NCI-H446 (cell line): ENCODE measurements around the gene PRXL2B.
"Not testable (repeated sequence)": the region's sequence is repeated elsewhere in the genome, so short reads cannot be mapped to it uniquely, and the experiment has no call there.

Experiments
- DNase-seq, 2 experiments: peaks; one replicate each; lab custom pipeline; 2025; lab: John Stamatoyannopoulos, UW

The PRXL2B gene, protein sequence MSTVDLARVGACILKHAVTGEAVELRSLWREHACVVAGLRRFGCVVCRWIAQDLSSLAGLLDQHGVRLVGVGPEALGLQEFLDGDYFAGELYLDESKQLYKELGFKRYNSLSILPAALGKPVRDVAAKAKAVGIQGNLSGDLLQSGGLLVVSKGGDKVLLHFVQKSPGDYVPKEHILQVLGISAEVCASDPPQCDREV

DNA sequence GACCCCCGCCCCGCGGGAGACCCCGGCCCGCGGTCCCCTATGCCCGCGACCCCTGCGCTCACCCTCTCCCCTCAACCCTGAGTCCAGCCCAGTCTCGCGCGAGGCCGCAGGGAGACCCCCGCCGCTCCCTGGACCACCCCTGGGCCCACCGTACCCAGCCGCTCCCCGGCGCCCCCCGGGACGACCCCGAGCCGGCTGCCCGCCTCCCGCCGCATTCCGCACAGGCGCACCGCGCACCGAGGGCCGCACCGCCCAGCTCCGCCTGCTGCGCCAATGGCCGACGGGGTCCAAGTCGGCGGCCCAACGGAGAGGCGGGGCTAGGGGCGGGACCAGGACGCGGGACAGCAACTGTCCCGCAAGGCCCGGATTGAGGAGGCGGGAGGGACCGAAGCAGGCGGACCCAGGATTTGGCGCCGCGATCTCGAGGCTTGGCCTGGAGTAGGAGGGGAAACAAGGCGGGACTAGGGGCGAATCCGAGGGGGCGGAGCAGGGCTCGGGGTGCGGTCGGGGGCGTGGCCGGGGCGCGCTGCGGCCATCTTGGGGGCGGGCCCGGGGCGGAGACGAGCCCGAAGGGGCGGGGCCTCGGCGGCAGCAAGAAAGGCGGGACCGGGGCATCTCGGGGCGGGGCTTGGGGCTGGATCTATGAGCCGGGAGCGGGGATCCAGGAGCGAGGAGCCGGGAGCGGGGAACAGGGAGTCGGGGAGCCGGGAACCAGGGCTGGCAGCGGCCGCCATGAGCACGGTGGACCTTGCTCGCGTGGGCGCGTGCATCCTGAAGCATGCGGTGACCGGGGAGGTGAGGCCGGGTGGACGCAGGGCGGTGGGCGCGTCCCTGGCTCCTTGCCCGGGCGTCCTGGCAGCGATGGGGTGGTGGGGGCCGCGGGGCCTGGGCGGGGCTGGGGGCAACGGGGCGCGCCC lies at the start of gene PRXL2B:
PRXL2B (plus strand) TSS at position 624 of the 917 bp plus-strand sequence; CDS start at position 733, 109 bp downstream.
- DNase-seq, result peak; percentile 97 to 99

DNA sequence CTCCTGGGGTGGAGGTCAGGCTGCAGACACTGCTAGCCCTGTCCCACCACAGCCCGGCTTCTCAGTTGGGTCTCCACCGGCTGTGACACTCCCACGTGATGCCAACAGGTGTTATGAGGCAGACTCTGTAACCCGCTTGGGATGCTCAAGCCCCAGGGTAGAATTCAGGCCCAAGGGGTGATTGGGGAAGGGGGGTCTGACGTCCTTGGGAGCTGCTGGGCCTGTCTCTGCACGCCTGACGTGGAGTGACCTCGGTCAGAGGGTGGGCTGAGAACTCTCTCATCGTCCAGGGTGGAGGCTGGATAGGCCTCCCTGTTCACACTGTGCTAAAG lies 48.8 kb upstream of the PRXL2B start:
- DNase-seq, result no peak

DNA sequence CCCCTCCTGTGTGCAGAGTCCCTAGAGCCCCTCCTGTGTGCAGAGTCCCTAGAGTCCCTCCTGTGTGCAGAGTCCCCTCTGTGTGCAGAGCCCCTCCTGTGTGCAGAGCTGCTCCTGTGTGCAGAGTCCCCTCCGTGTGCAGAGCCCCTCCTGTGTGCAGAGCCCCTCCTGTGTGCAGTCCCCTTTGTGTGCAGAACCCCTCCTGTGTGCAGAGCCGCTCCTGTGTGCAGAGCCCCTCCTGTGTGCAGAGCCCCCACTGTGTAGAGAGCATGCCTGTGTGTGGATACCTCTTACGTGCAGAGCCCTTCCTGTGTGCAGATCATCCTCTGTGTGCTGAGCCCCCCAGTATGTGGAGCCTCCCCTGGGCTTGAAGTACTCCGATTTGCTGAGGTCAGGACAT lies 48.2 kb upstream of the PRXL2B start:
- no peak for DNase-seq

DNA sequence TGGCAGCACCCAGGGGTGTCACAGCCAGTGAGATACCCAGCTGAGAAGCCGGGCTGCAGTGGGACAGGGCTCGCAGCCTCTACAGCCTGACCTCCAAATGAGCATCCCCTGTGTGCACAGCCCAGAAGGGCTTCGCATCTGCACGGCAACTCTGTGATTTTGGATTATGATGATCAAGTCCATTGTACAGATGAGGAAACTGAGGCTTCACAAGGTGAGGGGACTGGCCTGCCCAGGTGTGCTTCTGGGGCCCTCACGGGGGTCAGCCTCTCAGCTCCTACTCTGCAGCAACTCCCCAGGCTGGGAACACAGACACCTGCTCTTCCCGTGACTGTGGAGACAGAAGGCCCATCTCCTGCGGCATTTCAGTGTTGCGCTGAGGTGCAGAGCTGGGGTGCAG lies 47.7 kb upstream of the PRXL2B start:
- DNase-seq, result no peak

- no peak for DNase-seq
Observed at GRCh38 chr1:2539312-2539907, 47.2 kb upstream of the PRXL2B start.

- DNase-seq, result no peak
Observed at GRCh38 chr1:2540816-2541492, 45.6 kb upstream of the PRXL2B start.

- no peak for DNase-seq
Observed at GRCh38 chr1:2541619-2542245, 44.8 kb upstream of the PRXL2B start.

GRCh38 chr1:2542246-2542915 lies 44.2 kb upstream of the PRXL2B start:
- DNase-seq, result no peak

GRCh38 chr1:2543543-2544092 lies 43.0 kb upstream of the PRXL2B start:
- DNase-seq, result no peak

DNA sequence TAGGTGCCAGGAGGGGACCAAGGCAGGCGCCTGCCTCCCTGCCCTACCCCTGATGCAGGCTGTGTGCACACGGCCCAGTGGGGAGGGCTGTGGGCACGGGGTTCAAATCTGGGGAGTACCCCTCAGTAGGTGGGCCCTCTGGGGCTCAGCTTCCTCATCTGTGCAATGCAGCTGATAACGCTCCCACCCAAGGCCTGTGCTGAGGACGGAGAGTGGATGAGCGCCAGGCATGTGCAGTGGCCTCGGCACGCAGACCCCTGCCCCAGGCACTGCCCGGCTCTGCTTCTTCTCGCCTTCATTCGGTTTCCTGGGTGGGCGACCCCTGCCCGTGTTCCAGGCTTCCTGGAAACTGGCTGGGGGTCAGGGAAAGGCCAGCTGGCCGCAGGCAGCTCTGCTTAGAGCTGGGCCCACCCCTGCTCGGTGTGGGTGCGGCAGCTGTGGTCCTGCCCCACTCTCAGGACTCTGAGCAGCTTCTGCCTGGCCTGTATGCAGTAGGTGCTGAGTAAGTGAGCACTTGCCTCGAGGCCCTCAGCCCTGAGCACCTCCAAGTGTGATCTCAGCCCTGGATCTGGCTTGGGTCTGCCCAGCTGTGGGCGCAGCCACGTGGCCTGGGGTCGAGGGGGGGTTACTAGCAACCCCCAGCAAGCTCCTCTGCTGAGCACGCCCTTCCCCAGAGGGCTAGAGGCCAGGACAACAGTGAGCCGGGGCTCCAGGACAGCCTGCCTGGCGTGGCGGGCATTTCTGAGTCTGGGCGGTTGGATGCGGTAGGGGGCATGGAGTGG lies 42.3 kb upstream of the PRXL2B start:
- no peak for DNase-seq

GRCh38 chr1:2544875-2545640 lies 41.5 kb upstream of the PRXL2B start:
- no peak for DNase-seq

GRCh38 chr1:2545754-2546514 lies 40.6 kb upstream of the PRXL2B start:
- no peak for DNase-seq

GRCh38 chr1:2546515-2547209 lies 39.9 kb upstream of the PRXL2B start:
- DNase-seq, result no peak

GRCh38 chr1:2547210-2548067 lies 39.1 kb upstream of the PRXL2B start:
- no peak for DNase-seq

DNA sequence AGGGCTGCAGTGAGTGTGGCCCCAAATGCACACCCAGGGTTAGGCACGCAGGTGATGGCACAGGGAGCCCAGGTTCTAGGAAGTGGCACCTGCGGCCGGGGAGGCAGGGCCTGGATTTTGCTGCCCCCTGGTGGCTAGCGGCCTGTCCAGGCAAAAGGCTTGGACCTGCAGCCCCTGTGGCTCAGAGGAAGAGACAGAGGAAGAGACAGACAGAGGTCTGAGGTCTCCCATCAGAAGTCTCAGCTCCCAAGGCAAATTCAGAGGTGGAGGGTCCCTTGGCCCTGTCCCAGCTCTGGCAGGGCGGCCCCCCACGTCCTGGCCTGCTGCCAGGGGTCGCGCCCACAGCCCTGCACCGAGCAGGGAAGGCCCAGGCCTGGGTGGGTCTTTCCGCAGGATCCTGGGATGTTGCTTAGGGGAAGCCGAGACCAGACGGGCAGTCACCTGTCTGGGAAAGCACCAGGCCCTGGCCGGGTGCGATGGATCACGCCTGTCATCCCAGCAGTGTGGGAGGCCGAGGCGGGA lies 38.4 kb upstream of the PRXL2B start:
- peak; percentile 60 to 75 for DNase-seq

GRCh38 chr1:2549367-2550029 lies 37.1 kb upstream of the PRXL2B start:
- not testable (repeated sequence) for DNase-seq
